GM12892 (cell line): ENCODE data around the gene LMTK2.

ENCODE experiments used
- DNase-seq: peaks from one replicate; pipeline ENCODE4 v3.0.0; 2011; ENCODE audit not compliant: insufficient read length
- FAIRE-seq: peaks from 2 replicates; lab custom pipeline; 2011; peaks lifted over from hg19 to GRCh38; lab: Jason Lieb, UNC
- POLR2A ChIP-seq: IDR thresholded peaks from 2 replicates; pipeline ENCODE4 v1.6.1; 2011; ENCODE audit warnings: low read depth, low read length, control low read depth
- POLR2AphosphoS5 ChIP-seq: IDR thresholded peaks from 2 replicates; pipeline ENCODE4 v1.6.1; 2011; ENCODE audit warnings: low read depth, low read length, control low read depth
- TAF1 ChIP-seq: IDR thresholded peaks from 2 replicates; pipeline ENCODE4 v1.6.1; 2011; ENCODE audit warnings: low read depth, mild to moderate bottlenecking, control low read depth, low read length, borderline replicate concordance

The LMTK2 gene

GRCh38 chr7:98189559-98189958, 82.9 kb downstream of the LMTK2 start:
- no peak for FAIRE-seq
- no peak for TF ChIP-seq POLR2AphosphoS5
- no peak for TF ChIP-seq POLR2A
- no peak for TF ChIP-seq TAF1
- DNase-seq, result no peak

GRCh38 chr7:98191668-98192431, 85.2 kb downstream of the LMTK2 start:
- DNase-seq (no peak), FAIRE-seq (no peak)
- TF ChIP-seq POLR2AphosphoS5 (no peak), TAF1 (no peak), POLR2A (no peak)

DNA sequence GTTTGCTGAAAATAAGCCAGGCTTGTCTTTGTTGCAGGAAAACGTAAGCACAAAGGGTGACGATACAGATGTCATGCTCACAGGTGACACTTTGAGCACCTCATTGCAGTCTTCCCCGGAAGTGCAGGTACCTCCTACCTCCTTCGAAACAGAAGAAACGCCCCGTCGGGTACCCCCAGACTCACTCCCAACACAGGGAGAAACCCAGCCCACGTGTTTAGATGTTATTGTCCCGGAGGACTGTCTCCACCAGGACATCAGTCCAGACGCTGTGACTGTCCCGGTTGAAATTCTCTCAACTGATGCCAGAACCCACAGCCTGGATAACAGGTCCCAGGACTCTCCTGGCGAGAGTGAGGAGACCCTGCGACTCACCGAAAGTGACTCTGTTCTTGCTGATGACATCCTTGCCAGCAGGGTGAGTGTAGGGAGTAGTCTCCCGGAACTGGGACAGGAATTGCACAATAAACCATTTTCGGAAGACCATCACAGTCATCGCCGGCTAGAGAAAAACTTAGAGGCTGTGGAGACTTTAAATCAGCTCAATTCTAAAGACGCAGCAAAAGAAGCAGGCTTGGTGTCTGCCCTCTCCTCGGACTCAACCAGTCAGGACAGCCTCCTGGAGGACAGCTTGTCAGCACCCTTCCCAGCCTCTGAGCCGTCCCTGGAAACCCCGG, 86.3 kb downstream of the LMTK2 start:
- DNase-seq, result no peak
- no peak for TF ChIP-seq POLR2AphosphoS5
- no peak for TF ChIP-seq TAF1
- TF ChIP-seq POLR2A, result no peak
- no peak for FAIRE-seq

DNA sequence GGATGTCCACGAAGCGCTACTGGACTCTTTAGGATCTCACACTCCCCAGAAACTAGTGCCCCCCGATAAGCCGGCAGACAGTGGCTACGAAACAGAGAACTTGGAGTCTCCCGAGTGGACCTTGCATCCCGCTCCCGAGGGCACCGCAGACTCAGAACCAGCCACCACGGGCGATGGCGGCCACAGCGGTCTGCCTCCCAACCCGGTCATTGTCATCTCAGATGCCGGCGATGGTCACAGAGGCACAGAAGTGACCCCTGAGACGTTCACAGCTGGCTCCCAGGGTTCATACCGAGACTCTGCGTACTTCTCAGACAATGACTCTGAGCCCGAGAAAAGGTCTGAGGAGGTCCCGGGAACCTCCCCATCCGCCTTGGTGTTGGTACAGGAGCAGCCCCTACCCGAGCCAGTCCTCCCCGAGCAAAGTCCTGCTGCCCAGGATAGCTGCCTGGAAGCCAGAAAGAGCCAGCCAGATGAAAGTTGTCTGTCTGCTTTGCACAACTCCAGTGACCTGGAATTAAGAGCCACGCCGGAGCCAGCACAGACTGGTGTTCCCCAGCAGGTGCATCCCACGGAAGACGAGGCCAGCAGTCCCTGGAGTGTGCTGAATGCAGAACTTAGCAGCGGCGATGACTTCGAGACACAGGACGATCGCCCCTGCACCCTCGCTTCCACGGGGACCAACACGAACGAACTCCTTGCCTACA, 87.0 kb downstream of the LMTK2 start:
- FAIRE-seq (no peak), DNase-seq (no peak)
- no peak for TF ChIP-seq POLR2A
- no peak for TF ChIP-seq TAF1
- TF ChIP-seq POLR2AphosphoS5, result no peak

GRCh38 chr7:98194186-98194585, 87.5 kb downstream of the LMTK2 start:
- DNase-seq (no peak), FAIRE-seq (no peak)
- TF ChIP-seq POLR2A, result no peak
- no peak for TF ChIP-seq POLR2AphosphoS5
- no peak for TF ChIP-seq TAF1

- TF ChIP-seq TAF1, result no peak
- TF ChIP-seq POLR2A, result no peak
- TF ChIP-seq POLR2AphosphoS5, result no peak
- DNase-seq, result no peak
Measured at GRCh38 chr7:98194672-98195457, 88.2 kb downstream of the LMTK2 start.

DNA sequence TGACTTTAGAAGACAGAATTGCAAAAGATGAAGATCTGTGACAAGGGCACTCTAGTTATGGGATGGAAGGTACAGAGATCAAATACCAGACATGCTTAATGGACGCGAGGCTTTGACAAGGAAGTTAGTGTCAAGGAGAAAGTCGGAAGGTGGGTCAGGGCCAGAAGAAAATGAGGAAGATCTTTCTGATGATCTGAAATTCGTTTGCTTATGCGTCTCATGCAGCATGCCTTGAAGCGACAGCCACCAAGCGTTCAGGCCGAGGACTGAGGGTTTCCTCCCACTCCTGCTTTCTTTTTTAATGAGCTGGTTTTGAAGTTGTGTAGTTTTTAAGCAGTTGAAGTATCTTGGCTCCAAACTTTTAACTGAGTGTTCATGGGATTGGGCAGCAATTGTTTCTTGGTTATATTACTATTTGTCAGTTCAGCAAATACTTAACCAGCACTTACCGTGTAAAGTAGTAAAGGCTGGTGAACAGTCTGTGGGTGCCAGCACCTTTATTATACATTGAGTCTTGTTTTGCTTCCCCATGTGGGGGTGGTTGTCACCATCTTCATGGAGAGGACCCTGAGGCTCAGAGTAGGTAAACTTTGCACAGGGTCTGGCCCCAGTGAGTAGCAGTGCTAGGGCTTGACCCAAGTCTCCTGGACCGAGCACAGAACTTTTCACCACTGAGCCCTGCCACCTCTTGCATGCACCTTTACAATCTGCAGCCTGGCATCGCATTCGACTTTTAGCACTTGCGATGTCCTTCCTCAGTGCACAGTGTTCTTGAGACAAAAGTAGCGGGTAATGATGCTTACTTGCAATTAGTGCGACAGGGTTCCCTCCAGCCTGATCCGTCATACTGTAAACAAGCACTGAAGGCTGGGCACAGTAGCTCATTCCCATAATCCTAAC, 90.3 kb downstream of the LMTK2 start:
- FAIRE-seq (no peak), DNase-seq (no peak)
- no peak for TF ChIP-seq TAF1
- no peak for TF ChIP-seq POLR2AphosphoS5
- TF ChIP-seq POLR2A, result no peak

More at GRCh38 chr7:98194672-98195457, 88.2 kb downstream of the LMTK2 start:
- FAIRE-seq, result no peak

GRCh38 chr7:98199131-98199530, 92.5 kb downstream of the LMTK2 start:
- DNase-seq (no peak), FAIRE-seq (no peak)
- TF ChIP-seq POLR2AphosphoS5 (no peak), POLR2A (no peak), TAF1 (no peak)

DNA sequence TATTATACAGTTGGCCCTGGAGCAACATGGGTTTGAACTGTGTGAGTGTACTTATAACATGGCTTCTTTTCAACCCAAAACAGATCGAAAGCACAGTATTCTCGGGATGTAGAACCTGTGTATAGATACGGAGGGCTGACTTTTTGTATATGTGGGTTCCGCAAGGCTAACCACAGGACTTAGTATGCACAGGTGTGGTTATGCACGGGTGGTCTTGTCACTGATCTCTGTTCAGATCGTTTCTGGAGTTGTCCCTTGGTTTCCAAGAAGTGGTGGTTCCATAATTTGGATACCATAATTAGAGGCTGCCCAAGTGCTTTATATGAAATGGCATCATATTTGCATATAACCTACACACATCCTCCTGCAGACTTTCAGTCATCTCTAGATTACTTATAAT, 93.7 kb downstream of the LMTK2 start:
- TF ChIP-seq TAF1 (no peak), POLR2A (no peak), POLR2AphosphoS5 (no peak)
- no peak for DNase-seq
- peak; percentile 92 for FAIRE-seq

- DNase-seq (peak; percentile 81), FAIRE-seq (peak; percentile 99)
- TF ChIP-seq POLR2AphosphoS5, result no peak
- TF ChIP-seq POLR2A, result no peak
- no peak for TF ChIP-seq TAF1
Measured at GRCh38 chr7:98202367-98203195, 95.9 kb downstream of the LMTK2 start.
